SK-N-SH treated with all-trans-retinoic acid at 6 μM for 48 hours (cell line): ENCODE data around the gene SPATA12.

ENCODE experiments used
- ATAC-seq: fragments of 200-7000 bp; cut with Tn5 transposase; 3 replicates; pipeline ENCODE4 v1.9.1; 2020; ENCODE audit warnings: mild to moderate bottlenecking, moderate library complexity
- BACH2 ChIP-seq: fragments of 250-450 bp; sonication (Bioruptor Pico); IDR thresholded peaks from 2 replicates; pipeline ENCODE4 v1.9.0; 2021; ENCODE audit warnings: mild to moderate bottlenecking, borderline replicate concordance
- CREB5 ChIP-seq: fragments of 250-450 bp; sonication (Bioruptor Pico); IDR thresholded peaks from 2 replicates; pipeline ENCODE4 v1.5.1; 2020; ENCODE audit warnings: low read depth, mild to moderate bottlenecking, moderate library complexity
- CSDC2 ChIP-seq: fragments of 250-450 bp; sonication (Bioruptor Pico); IDR thresholded peaks from 2 replicates; pipeline ENCODE4 v1.5.0; 2020; ENCODE audit warnings: mild to moderate bottlenecking, moderate library complexity
- ESRRG ChIP-seq: fragments of 250-450 bp; sonication (Bioruptor Pico); IDR thresholded peaks from 2 replicates; pipeline ENCODE4 v1.6.1; 2021; ENCODE audit warnings: mild to moderate bottlenecking
- GLIS3 ChIP-seq: fragments of 250-450 bp; sonication (Bioruptor Pico); IDR thresholded peaks from 2 replicates; pipeline ENCODE4 v1.5.0; 2020; ENCODE audit warnings: mild to moderate bottlenecking, moderate library complexity
- PPARA ChIP-seq: fragments of 250-450 bp; sonication (Bioruptor Pico); IDR thresholded peaks from 2 replicates; pipeline ENCODE4 v1.5.0; 2020; ENCODE audit warnings: mild to moderate bottlenecking, borderline replicate concordance
- RARB ChIP-seq: fragments of 250-450 bp; sonication (Bioruptor Pico); IDR thresholded peaks from 2 replicates; pipeline ENCODE4 v1.8.0; 2021; ENCODE audit warnings: mild to moderate bottlenecking, moderate library complexity
- TSHZ2 ChIP-seq: fragments of 250-450 bp; sonication (Bioruptor Pico); IDR thresholded peaks from 2 replicates; pipeline ENCODE4 v1.5.0; 2020; ENCODE audit warnings: mild to moderate bottlenecking, moderate library complexity
- ZNF565 ChIP-seq: fragments of 450-650 bp; formaldehyde crosslinking; conservative IDR thresholded peaks from 2 replicates; pipeline ENCODE4 v1.5.0; 2020; ENCODE audit warnings: low read depth, mild to moderate bottlenecking, moderate library complexity
- ZNF8 ChIP-seq: fragments of 450-650 bp; formaldehyde crosslinking; IDR thresholded peaks from 2 replicates; pipeline ENCODE4 v1.5.0; 2020; ENCODE audit warnings: mild to moderate bottlenecking, moderate library complexity
- TF ChIP-seq, protein P1 (sequence below): fragments of 250-450 bp; sonication (Bioruptor Pico); IDR thresholded peaks from 2 replicates; pipeline ENCODE4 v1.8.0; 2020; ENCODE audit warnings: mild to moderate bottlenecking, moderate library complexity, borderline replicate concordance
- TF ChIP-seq, protein P2 (sequence below): fragments of 250-450 bp; sonication (Bioruptor Pico); IDR thresholded peaks from 2 replicates; pipeline ENCODE4 v1.8.0; 2021; ENCODE audit warnings: low read depth, mild to moderate bottlenecking, moderate library complexity, borderline replicate concordance
- TF ChIP-seq, protein P3 (sequence below): fragments of 250-450 bp; sonication (Bioruptor Pico); IDR thresholded peaks from 2 replicates; pipeline ENCODE4 v1.5.1; 2021; ENCODE audit warnings: mild to moderate bottlenecking, moderate library complexity

Gene SPATA12

DNA sequence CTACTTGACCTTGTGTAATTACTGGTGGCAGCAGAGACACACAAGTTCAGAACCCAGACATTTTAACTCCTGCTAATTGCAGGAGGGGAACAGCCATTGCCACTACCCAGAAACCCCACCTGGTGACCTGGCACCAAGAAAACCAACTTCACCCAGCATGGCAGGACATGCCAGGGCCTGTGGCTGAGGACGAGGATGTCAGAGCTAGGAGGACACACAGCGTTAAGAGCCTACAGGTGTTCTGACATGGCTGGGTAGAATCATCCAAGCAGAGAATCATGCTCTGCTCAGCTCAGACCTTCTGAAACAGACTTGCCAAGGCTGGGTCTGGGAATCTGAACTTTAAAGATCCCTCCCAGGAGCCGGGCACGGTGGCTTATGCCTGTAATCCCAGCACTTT lies 11.7 kb upstream of the SPATA12 start (continued):
- no peak for TF ChIP-seq CREB5 (CRISPR knock-in tag)
- TF ChIP-seq ESRRG: no peak
- no peak for TF ChIP-seq TSHZ2 (CRISPR knock-in tag)
- TF ChIP-seq BACH2: no peak

- no peak for ATAC-seq
- no peak for TF ChIP-seq CSDC2 (CRISPR knock-in tag)
- TF ChIP-seq, protein P1, sequence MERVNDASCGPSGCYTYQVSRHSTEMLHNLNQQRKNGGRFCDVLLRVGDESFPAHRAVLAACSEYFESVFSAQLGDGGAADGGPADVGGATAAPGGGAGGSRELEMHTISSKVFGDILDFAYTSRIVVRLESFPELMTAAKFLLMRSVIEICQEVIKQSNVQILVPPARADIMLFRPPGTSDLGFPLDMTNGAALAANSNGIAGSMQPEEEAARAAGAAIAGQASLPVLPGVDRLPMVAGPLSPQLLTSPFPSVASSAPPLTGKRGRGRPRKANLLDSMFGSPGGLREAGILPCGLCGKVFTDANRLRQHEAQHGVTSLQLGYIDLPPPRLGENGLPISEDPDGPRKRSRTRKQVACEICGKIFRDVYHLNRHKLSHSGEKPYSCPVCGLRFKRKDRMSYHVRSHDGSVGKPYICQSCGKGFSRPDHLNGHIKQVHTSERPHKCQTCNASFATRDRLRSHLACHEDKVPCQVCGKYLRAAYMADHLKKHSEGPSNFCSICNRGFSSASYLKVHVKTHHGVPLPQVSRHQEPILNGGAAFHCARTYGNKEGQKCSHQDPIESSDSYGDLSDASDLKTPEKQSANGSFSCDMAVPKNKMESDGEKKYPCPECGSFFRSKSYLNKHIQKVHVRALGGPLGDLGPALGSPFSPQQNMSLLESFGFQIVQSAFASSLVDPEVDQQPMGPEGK: no peak
These were observed 7.8 kb upstream of the SPATA12 start for GRCh38 chr3:57052662-57053061.

DNA sequence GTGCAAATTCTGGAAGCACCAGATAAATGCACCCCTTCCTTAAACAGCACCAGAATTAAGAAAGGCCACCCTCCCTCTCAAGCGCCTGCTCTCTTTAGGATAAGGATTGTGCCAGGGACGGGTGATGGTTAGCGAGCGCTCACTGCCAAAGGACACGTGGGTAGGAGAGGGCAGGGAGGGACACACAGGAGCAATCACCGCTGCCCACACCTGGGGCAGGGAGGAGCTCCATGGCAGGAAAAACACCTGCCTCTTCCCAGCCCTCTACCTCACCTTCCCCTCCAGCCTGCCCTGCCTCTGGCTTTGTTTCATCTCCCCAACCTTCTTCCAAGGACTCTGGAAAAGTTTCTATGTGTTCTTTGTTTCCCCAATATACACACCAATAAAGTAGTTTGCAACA lies 7.3 kb upstream of the SPATA12 start:
- no peak for ATAC-seq
- TF ChIP-seq RARB (CRISPR knock-in tag) (no peak), CREB5 (CRISPR knock-in tag) (no peak)
- TF ChIP-seq, protein P2, sequence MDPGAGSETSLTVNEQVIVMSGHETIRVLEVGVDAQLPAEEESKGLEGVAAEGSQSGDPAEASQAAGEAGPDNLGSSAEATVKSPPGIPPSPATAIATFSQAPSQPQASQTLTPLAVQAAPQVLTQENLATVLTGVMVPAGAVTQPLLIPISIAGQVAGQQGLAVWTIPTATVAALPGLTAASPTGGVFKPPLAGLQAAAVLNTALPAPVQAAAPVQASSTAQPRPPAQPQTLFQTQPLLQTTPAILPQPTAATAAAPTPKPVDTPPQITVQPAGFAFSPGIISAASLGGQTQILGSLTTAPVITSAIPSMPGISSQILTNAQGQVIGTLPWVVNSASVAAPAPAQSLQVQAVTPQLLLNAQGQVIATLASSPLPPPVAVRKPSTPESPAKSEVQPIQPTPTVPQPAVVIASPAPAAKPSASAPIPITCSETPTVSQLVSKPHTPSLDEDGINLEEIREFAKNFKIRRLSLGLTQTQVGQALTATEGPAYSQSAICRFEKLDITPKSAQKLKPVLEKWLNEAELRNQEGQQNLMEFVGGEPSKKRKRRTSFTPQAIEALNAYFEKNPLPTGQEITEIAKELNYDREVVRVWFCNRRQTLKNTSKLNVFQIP (CRISPR knock-in tag): no peak

GRCh38 chr3:57057351-57057750 lies 3.1 kb upstream of the SPATA12 start:
- TF ChIP-seq ZNF565 (CRISPR knock-in tag) (no peak), CREB5 (CRISPR knock-in tag) (no peak), PPARA (CRISPR knock-in tag) (no peak), ZNF8 (no peak), GLIS3 (CRISPR knock-in tag) (no peak), RARB (CRISPR knock-in tag) (no peak)
- TF ChIP-seq, protein P2 (CRISPR knock-in tag): no peak
- TF ChIP-seq, protein P1: no peak
- TF ChIP-seq, protein P3, sequence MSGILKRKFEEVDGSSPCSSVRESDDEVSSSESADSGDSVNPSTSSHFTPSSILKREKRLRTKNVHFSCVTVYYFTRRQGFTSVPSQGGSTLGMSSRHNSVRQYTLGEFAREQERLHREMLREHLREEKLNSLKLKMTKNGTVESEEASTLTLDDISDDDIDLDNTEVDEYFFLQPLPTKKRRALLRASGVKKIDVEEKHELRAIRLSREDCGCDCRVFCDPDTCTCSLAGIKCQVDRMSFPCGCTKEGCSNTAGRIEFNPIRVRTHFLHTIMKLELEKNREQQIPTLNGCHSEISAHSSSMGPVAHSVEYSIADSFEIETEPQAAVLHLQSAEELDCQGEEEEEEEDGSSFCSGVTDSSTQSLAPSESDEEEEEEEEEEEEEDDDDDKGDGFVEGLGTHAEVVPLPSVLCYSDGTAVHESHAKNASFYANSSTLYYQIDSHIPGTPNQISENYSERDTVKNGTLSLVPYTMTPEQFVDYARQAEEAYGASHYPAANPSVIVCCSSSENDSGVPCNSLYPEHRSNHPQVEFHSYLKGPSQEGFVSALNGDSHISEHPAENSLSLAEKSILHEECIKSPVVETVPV (CRISPR knock-in tag): no peak
- no peak for ATAC-seq
